ENCODE results near the gene ATG9A.
A peak's percentile ranks its signal among the peaks of the same experiment; 100 is the strongest.

Gene ATG9A

GRCh38 chr2:219244789-219245147, 15.3 kb upstream of the ATG9A start:
- Histone ChIP-seq H3K4me3 (ENCODE audit: low read length) (peak overlapping the region; percentile 84), H3K9me3 (ENCODE audit: control insufficient read depth, insufficient read depth, low read length) (no peaks in the 10 kb centered on the region), H3K27me3 (ENCODE audit: control insufficient read depth, low read length) (no peaks in the 10 kb centered on the region), H3K79me2 (ENCODE audit: control insufficient read depth, low read length) (peaks cover 40% of the 10 kb centered on the region), H4K20me1 (ENCODE audit: control insufficient read depth, insufficient read depth, low read depth, low read length) (no peaks in the 10 kb centered on the region), H3K36me3 (ENCODE audit: control insufficient read depth, low read length) (peaks cover 37% of the 10 kb centered on the region), H3K4me2 (ENCODE audit: low read length) (peak overlapping the region; percentile 97), H3F3A (ENCODE audit: control insufficient read depth, insufficient read depth) (peaks cover 13% of the 10 kb centered on the region), H3K4me1 (ENCODE audit: control insufficient read depth, low read length) (peaks cover 48% of the 10 kb centered on the region), H3K9me2 (replicated peaks; ENCODE audit: control insufficient read depth, low read length) (no peaks in the 10 kb centered on the region), H3K27ac (ENCODE audit: low read depth, low read length) (0 out of 2 replicates have a peak overlapping the region, but pooled peaks have one; percentile 47)
- TF ChIP-seq CTCF (IDR thresholded peaks at IDR 0.05; ENCODE audit: low read depth, low read length, poor library complexity, severe bottlenecking): no peak
- no peak for TF ChIP-seq EZH2phosphoT487 (IDR thresholded peaks at IDR 0.05; ENCODE audit: borderline replicate concordance, low read length)

- no peak overlapping the region for H3K27ac ChIP-seq (ENCODE audit: low read depth, low read length)
- H3F3A ChIP-seq (ENCODE audit: control insufficient read depth, insufficient read depth): peaks cover 5% of the 10 kb centered on the region
- H3K9me3 ChIP-seq (ENCODE audit: control insufficient read depth, insufficient read depth, low read length): no peaks in the 10 kb centered on the region
- H3K9me2 ChIP-seq (replicated peaks; ENCODE audit: control insufficient read depth, low read length): no peaks in the 10 kb centered on the region
- H3K79me2 ChIP-seq (ENCODE audit: control insufficient read depth, low read length): peaks cover 31% of the 10 kb centered on the region
- no peaks in the 10 kb centered on the region for H4K20me1 ChIP-seq (ENCODE audit: control insufficient read depth, insufficient read depth, low read depth, low read length)
- no peak for TF ChIP-seq EZH2phosphoT487 (IDR thresholded peaks at IDR 0.05; ENCODE audit: borderline replicate concordance, low read length)
- TF ChIP-seq CTCF (IDR thresholded peaks at IDR 0.05; ENCODE audit: low read depth, low read length, poor library complexity, severe bottlenecking): no peak
- peaks cover 34% of the 10 kb centered on the region for H3K4me1 ChIP-seq (ENCODE audit: control insufficient read depth, low read length)
- no peak overlapping the region for H3K4me2 ChIP-seq (ENCODE audit: low read length)
- no peaks in the 10 kb centered on the region for H3K27me3 ChIP-seq (ENCODE audit: control insufficient read depth, low read length)
- H3K4me3 ChIP-seq (ENCODE audit: low read length): no peak overlapping the region
- peaks cover 29% of the 10 kb centered on the region for H3K36me3 ChIP-seq (ENCODE audit: control insufficient read depth, low read length)
Measured at GRCh38 chr2:219243291-219243761, 13.9 kb upstream of the ATG9A start.

GRCh38 chr2:219234331-219234730, 4.9 kb upstream of the ATG9A start:
- Histone ChIP-seq H3K9me3 (ENCODE audit: control insufficient read depth, insufficient read depth, low read length) (no peaks in the 10 kb centered on the region), H3K4me2 (ENCODE audit: low read length) (no peak overlapping the region), H3K27ac (ENCODE audit: low read depth, low read length) (no peak overlapping the region), H3K4me1 (ENCODE audit: control insufficient read depth, low read length) (peaks cover 19% of the 10 kb centered on the region), H3K36me3 (ENCODE audit: control insufficient read depth, low read length) (peaks cover 88% of the 10 kb centered on the region), H3K9me2 (replicated peaks; ENCODE audit: control insufficient read depth, low read length) (no peaks in the 10 kb centered on the region), H3K27me3 (ENCODE audit: control insufficient read depth, low read length) (no peaks in the 10 kb centered on the region), H4K20me1 (ENCODE audit: control insufficient read depth, insufficient read depth, low read depth, low read length) (no peaks in the 10 kb centered on the region), H3K4me3 (ENCODE audit: low read length) (no peak overlapping the region), H3F3A (ENCODE audit: control insufficient read depth, insufficient read depth) (peaks cover 4% of the 10 kb centered on the region), H3K79me2 (ENCODE audit: control insufficient read depth, low read length) (peaks cover 31% of the 10 kb centered on the region)
- TF ChIP-seq EZH2phosphoT487 (IDR thresholded peaks at IDR 0.05; ENCODE audit: borderline replicate concordance, low read length): no peak
- TF ChIP-seq CTCF (IDR thresholded peaks at IDR 0.05; ENCODE audit: low read depth, low read length, poor library complexity, severe bottlenecking): no peak
